GM10248 (cell line): ENCODE measurements around the gene PCCB.

Experiments used
- CTCF ChIA-PET: fragments of 300-600 bp; sonication (Branson Sonifier 250); formaldehyde crosslinking; extraction: SDS; loops from one replicate; lab custom pipeline; 2021; ENCODE audit warnings: antibody characterized with exemption; lab: Yijun Ruan, JAX
- POLR2A ChIA-PET: fragments of 350-650 bp; sonication (Branson Sonifier 250); formaldehyde crosslinking; extraction: SDS; loops from one replicate; lab custom pipeline; 2020; ENCODE audit warnings: antibody characterized with exemption; lab: Yijun Ruan, JAX
- DNase-seq: peaks from one replicate; pipeline ENCODE4 v3.0.0; 2012; ENCODE audit errors: extremely low spot score
- CTCF ChIP-seq: IDR thresholded peaks from 2 replicates; pipeline ENCODE4 v1.5.1; 2012; ENCODE audit warnings: mild to moderate bottlenecking, low read depth; ENCODE audit errors: extremely low read depth, missing control alignments, control extremely low read depth

PCCB gene

DNA sequence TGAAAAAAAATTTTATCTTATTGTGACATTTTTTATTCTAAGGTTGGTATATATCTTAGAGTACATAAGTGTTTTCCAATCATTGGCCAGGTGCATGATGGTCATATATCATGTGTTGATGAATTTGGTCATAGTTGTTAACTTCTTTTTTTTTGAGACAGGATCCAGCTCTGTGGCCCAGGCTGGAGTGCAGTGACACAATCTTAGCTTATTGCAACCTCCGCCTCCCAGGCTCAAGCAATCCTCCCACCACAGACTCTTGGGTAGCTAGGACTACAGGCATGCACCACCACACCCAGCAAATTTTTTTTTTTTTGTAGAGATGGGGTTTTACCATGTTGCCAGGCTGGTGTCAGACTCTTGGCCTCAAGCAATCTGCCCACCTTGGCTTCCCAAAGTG is 44.0 kb downstream of the PCCB start:
- ChIA-PET POLR2A (no interaction called here), CTCF (interaction anchor here (1.3 to 2.7 kb wide), 2 partner anchors 19 to 34 kb away, joined by 4 to 12 read pairs; no protein-coding TSS in a partner anchor)
- TF ChIP-seq CTCF, result no peak
- no peak for DNase-seq

DNA sequence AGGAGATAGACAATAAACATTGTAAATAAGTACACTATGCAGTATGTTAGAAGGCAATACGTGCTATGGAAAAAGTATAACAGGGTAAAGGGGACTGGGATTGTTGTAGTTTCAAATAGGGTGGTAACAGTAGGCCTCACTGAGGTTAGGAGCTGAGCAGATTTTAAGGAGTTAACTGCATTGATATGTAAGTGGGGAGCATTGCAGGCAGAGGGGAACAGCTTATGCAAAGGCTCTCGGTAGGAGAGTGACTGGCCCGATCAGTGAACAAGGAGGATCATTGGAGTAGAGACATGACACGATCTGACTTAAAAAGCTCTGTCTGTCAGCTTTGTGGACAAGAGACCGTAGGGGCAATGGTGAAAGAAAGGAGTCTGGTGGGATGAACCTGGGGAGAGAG is 46.8 kb downstream of the PCCB start:
- CTCF ChIA-PET, result no interaction called here
- POLR2A ChIA-PET, result no interaction called here
- no peak for DNase-seq
- no peak for TF ChIP-seq CTCF

- ChIA-PET POLR2A (no interaction called here), CTCF (no interaction called here)
- TF ChIP-seq CTCF, result no peak
- no peak for DNase-seq
Observed at GRCh38 chr3:136297826-136298225, 47.7 kb downstream of the PCCB start.

GRCh38 chr3:136300444-136300843 is 50.3 kb downstream of the PCCB start:
- CTCF ChIA-PET, result no interaction called here
- TF ChIP-seq CTCF, result no peak
- POLR2A ChIA-PET, result no interaction called here
- DNase-seq, result no peak

GRCh38 chr3:136305879-136306278 is 55.7 kb downstream of the PCCB start:
- ChIA-PET CTCF (interaction anchor here (1.7 kb wide), 1 partner anchor 446 kb away, joined by 3 read pairs; the partner anchor contains the start of gene STAG1), POLR2A (no interaction called here)
- no peak for TF ChIP-seq CTCF
- no peak for DNase-seq

- ChIA-PET POLR2A (no interaction called here), CTCF (no interaction called here)
- TF ChIP-seq CTCF, result no peak
- DNase-seq, result no peak
Observed at GRCh38 chr3:136311261-136311660, 61.1 kb downstream of the PCCB start.

DNA sequence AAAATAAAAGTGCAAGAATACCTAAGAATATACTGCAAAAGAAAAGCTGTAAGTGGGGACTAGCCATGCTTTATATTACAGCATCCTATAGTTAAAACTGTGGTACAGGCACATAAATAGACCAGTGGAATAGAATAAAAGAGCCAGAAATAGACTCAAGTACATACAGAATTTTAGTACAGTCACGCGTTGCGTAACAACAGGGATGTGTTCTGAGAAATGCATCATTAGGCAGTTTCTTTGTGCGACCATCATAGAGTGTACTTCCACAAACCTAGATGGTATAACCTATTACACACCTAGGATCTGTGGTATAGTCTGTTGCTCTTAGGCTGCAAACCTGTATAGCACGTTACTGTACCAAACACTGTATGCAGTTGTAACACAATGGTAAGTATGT is 61.8 kb downstream of the PCCB start:
- ChIA-PET CTCF (no interaction called here), POLR2A (no interaction called here)
- no peak for TF ChIP-seq CTCF
- no peak for DNase-seq
